Measurements from ENCODE around the gene CHCT1.
A peak's percentile ranks its signal among the peaks of the same experiment; 100 is the strongest.
"Not testable (repeated sequence)": the region's sequence is repeated elsewhere in the genome, so short reads cannot be mapped to it uniquely, and the experiment has no call there.

Gene CHCT1

DNA sequence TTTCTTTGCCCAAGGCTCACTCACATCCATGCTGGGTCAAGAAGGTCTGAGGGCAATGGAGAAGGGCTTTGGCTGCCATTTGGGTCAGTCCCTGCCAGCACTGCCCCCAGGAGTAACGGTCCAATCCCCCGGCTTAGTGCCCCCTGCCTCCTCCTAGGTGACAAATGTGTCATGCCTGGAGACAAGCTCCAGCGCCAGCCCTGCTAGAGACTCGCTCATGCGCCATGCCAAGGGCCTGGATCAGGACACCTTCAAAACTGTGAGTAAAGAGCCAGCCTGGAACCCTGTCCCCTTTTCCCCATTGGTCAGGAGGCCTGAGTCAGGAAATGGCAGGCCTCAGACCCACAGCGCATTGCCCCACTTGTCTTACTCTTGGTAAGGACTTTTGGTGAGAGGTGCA, 3.3 kb downstream of the CHCT1 start:
- CTCF ChIA-PET, result no interaction called here

DNA sequence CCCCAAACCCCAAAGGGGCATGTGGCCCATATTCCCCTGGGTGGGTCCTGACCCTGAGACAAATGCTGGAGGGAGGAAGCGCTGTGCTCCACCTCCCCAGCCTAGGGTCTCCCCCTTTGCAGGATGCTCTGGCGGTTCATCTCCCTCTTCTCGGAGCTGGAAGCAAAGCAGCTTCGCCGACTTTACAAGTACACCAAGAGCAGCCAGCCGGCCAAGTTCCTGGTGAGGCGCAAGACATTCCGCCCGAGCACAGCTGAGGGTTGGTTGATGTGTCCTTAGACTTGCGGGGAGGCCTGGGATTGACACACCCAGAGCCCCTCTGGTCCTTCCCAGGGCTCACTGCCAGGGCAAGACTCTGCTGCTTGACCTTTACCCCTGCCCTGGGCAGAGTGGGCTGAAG, 4.3 kb downstream of the CHCT1 start:
- TF ChIP-seq, protein P1, sequence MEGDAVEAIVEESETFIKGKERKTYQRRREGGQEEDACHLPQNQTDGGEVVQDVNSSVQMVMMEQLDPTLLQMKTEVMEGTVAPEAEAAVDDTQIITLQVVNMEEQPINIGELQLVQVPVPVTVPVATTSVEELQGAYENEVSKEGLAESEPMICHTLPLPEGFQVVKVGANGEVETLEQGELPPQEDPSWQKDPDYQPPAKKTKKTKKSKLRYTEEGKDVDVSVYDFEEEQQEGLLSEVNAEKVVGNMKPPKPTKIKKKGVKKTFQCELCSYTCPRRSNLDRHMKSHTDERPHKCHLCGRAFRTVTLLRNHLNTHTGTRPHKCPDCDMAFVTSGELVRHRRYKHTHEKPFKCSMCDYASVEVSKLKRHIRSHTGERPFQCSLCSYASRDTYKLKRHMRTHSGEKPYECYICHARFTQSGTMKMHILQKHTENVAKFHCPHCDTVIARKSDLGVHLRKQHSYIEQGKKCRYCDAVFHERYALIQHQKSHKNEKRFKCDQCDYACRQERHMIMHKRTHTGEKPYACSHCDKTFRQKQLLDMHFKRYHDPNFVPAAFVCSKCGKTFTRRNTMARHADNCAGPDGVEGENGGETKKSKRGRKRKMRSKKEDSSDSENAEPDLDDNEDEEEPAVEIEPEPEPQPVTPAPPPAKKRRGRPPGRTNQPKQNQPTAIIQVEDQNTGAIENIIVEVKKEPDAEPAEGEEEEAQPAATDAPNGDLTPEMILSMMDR (conservative IDR thresholded peaks at IDR 0.05; ENCODE audit: low read depth), result no peak
- ChIA-PET CTCF (interaction anchor here (0.6 kb wide), 1 partner anchor 1248 kb away, joined by 3 read pairs; no protein-coding TSS in a partner anchor), POLR2A (ENCODE audit: low non-redundant PET) (no interaction called here)
- DNase-seq (ENCODE audit: low spot score), result no peak
- H3K27ac ChIP-seq, result no peak overlapping the region

More for the DNA sequence above, 3.3 kb downstream of the CHCT1 start:
- POLR2A ChIA-PET (ENCODE audit: low non-redundant PET), result no interaction called here
- DNase-seq (ENCODE audit: low spot score), result no peak
- no peak overlapping the region for H3K27ac ChIP-seq
- TF ChIP-seq, protein P1 (conservative IDR thresholded peaks at IDR 0.05; ENCODE audit: low read depth), result no peak

DNA sequence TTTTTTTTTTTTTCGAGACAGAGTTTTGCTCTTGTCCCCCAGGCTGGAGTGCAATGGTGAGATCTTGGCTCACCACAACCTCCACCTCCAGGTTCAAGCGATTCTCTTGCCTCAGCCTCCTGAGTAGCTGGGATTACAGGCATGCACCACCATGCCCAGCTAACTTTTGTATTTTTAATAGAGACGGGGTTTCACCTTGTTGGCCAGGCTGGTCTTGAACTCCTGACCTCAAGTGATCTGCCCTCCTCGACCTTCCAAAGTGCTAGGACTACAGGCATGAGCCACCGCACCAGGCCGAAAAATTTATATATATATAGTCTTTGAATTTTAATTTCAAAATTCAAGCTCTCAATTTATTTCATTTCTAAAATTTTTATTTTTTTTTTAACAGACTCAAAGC, 6.2 kb downstream of the CHCT1 start:
- not testable (repeated sequence) for H3K27ac ChIP-seq; DNase-seq (ENCODE audit: low spot score)
- POLR2A ChIA-PET (ENCODE audit: low non-redundant PET), result interaction anchor here (0.6 kb wide), 1 partner anchor 294 kb away, joined by 4 read pairs; no protein-coding TSS in a partner anchor
- CTCF ChIA-PET, result interaction anchor here (0.6 to 0.7 kb wide), 3 partner anchors 36 to 890 kb away, joined by 4 to 7 read pairs (median 4); no protein-coding TSS in a partner anchor

DNA sequence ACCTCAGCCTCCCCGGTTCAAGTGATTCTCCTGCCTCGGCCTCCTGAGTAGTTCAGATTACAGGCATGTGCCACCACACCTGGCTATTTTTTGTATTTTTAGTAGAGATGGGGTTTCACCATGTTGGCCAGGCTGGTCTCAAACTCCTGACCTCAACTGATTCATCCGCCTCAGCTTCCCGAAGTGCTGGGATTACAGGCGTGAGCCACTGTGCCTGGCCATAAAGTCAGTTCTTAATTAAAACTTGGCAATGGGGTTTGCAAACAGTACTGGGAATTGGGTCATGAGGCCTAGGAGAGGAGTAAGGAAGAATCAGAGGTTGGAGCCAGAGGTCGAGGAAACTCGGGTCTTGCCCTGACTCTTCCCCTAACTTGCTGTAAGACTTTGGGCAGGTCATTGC, 8.3 kb downstream of the CHCT1 start:
- POLR2A ChIA-PET (ENCODE audit: low non-redundant PET); CTCF ChIA-PET; H3K27ac ChIP-seq; DNase-seq (ENCODE audit: low spot score): not testable (repeated sequence)

DNA sequence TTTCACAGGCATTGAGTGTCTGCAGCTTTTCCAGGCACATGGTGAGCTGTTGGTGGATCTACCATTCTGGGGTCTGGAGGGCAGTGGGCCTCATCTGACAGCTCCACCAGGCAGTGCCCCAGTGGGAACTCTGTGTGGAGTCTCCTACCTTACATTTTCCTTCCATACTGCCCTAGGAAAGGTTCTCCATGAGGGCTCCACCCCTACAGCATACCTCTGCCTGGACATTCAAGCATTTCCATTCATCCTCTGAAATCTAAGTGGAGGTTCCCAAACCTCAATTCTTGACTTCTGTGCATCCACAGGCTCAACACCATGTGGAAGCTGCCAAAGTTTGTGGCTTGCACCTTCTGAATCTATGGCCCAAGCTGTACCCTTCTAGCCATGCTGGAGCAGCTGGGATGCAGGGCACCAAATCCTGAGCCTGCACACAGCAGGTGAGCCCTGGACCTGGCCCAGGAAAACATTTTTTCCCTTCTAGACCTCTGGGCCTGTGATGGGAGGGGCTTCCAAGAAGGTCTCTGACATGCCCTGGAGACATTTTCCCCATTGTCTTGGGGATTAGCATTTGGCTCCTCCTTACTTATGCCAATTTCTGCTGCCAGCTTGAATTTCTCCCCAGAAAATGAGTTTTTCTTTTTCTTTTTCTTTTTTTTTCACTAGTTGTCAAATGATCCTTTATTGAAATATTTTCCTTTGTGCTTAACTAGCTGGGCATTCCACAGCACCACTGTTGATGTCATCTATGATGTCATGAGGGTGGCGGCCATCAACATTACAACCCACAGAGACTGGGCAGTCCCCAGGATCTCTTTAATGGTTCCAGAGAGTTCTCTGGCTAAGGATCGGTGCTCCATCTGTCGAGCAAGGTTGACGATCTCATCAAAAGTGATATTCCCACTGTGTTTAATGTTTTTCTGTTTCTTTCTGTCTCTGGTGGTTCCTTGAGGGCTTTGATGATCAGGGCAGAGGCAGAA, 11.0 kb downstream of the CHCT1 start:
- CTCF ChIA-PET, result interaction anchor here (0.6 to 1.1 kb wide), 3 partner anchors 9 to 293 kb away, joined by 3 to 4 read pairs (median 4); no protein-coding TSS in a partner anchor
- H3K27ac ChIP-seq; POLR2A ChIA-PET (ENCODE audit: low non-redundant PET); DNase-seq (ENCODE audit: low spot score): not testable (repeated sequence)

DNA sequence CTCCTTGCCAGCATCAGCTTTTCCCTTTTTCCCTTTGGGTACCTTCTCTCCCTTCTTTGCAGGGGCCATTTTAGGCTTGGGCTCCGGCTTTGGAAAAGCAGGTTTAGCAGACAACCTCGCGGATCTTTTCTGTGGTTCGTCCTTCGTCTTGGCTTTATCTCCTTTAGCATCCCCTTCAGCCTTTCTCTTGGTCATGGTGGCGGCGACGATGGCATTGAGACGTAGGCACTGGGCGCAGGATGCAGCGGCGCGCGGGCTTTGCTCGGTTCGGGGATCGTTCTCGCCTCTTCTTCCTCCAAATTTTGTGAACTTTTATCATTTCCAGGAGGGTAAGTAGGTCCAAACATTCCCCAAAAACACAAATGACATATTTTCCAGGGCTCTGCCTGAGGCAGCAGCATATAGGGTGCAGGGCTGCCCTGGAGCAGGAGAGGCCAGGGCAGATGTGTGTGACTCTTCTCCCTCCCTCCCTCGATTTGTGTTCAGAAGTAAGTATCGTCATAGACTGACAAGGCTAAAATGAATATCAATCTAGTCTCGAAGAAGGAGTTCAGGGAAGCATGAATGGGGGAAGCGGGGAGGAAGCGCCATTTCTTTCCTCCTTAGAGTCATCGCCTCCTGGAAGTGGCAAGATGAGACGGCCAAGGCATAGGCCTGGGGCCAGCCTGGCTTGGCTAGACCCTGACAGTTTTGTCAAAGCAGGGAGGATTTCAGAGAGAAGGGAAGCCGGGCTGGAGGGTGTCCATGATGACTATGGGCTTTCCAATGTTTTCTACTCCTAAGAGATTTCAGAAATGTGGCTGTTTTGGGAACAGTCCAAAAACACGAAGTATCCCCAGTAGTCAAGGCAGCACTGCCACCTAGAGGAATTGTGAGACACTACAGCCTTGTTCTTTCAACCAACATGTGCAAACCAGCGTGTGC, 13.2 kb downstream of the CHCT1 start:
- no peak overlapping the region for H3K27ac ChIP-seq
- ChIA-PET POLR2A (ENCODE audit: low non-redundant PET) (no interaction called here), CTCF (interaction anchor here (0.6 to 0.7 kb wide), 2 partner anchors 99 to 161 kb away, joined by 3 to 4 read pairs; no protein-coding TSS in a partner anchor)
- TF ChIP-seq, protein P1 (conservative IDR thresholded peaks at IDR 0.05; ENCODE audit: low read depth), result peak; percentile 91
- peak; percentile 70 for DNase-seq (ENCODE audit: low spot score)

DNA sequence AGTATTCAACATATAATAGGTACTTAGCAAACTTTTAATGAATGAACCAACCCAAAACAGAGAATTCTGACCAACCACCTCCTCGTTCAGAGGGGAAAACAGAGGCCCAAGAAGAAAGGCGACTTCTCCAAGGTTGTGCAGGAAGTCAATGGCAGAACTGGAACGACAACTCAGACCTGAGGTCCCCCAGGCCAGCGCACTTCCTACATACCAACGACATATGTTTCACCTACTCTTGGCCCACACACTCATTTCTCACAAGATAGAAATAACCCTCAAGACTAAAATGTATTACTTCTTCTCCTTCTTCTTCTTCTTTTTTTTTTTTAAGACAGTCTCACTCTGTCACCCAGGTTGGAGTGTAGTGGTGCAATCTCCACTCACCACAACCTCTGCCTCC, 14.4 kb downstream of the CHCT1 start:
- TF ChIP-seq, protein P1 (conservative IDR thresholded peaks at IDR 0.05; ENCODE audit: low read depth), result no peak
- CTCF ChIA-PET, result interaction anchor here (0.6 kb wide), 1 partner anchor 160 kb away, joined by 3 read pairs; no protein-coding TSS in a partner anchor
- POLR2A ChIA-PET (ENCODE audit: low non-redundant PET), result no interaction called here
- no peak overlapping the region for H3K27ac ChIP-seq
- DNase-seq (ENCODE audit: low spot score), result no peak

All from RWPE1 (cell line).